HG03558 (cell line): ENCODE measurements around the gene PPAN.
A peak's percentile ranks its signal among the peaks of the same experiment; 100 is the strongest.

ENCODE experiments used
- ATAC-seq: cut with Tn5 transposase; IDR thresholded peaks from one replicate; pipeline ENCODE4 v1.9.1; 2021; ENCODE audit warnings: moderate number of reproducible peaks; ENCODE audit not compliant: unreplicated experiment; ENCODE audit errors: extremely low read depth

PPAN gene

GRCh38 chr19:10091895-10092641, 14.1 kb upstream of the PPAN start:
- ATAC-seq: no peak

- no peak for ATAC-seq
Observed at GRCh38 chr19:10092648-10093294, 13.4 kb upstream of the PPAN start.

GRCh38 chr19:10093295-10094186, 12.6 kb upstream of the PPAN start:
- ATAC-seq: no peak

- no peak for ATAC-seq
Observed at GRCh38 chr19:10095622-10095947, 10.6 kb upstream of the PPAN start.

- ATAC-seq: peak; percentile 51
Observed at GRCh38 chr19:10095948-10096614, 10.1 kb upstream of the PPAN start.

- no peak for ATAC-seq
Observed at GRCh38 chr19:10096615-10096963, 9.6 kb upstream of the PPAN start.

- ATAC-seq: no peak
Observed at GRCh38 chr19:10100163-10100785, 5.9 kb upstream of the PPAN start.

GRCh38 chr19:10102787-10103236, 3.4 kb upstream of the PPAN start:
- no peak for ATAC-seq

- ATAC-seq: no peak
Observed at GRCh38 chr19:10104130-10104513, 2.0 kb upstream of the PPAN start.

- ATAC-seq: no peak
Observed at GRCh38 chr19:10104665-10105508, 1.3 kb upstream of the PPAN start.

- ATAC-seq: no peak
Observed at GRCh38 chr19:10105509-10106099, 558 bp upstream of the PPAN start.

- no peak for ATAC-seq
Observed at GRCh38 chr19:10107254-10107653, 1.1 kb downstream of the PPAN start.

GRCh38 chr19:10107817-10108367, 1.7 kb downstream of the PPAN start:
- no peak for ATAC-seq

- ATAC-seq: no peak
Observed at GRCh38 chr19:10109528-10109927, 3.4 kb downstream of the PPAN start.

- no peak for ATAC-seq
Observed at GRCh38 chr19:10110076-10110971, 4.2 kb downstream of the PPAN start.

GRCh38 chr19:10110972-10111317, 4.8 kb downstream of the PPAN start:
- no peak for ATAC-seq

- ATAC-seq: no peak
Observed at GRCh38 chr19:10111405-10111811, 5.2 kb downstream of the PPAN start, which contains the start of gene P2RY11. TSS of gene P2RY11 (plus strand) at chr19:10111693. CDS start at chr19:10111722, 29 bp downstream.
